D721Med (cell line): Measurements from ENCODE around the gene CNTF.

Experiments
- DNase-seq: peaks from one replicate; pipeline ENCODE4 v3.0.0; 2011; ENCODE audit warnings: low spot score; ENCODE audit not compliant: insufficient read length
- FAIRE-seq: peaks from 2 replicates; lab custom pipeline; 2011; peaks lifted over from hg19 to GRCh38; lab: Jason Lieb, UNC
- TF ChIP-seq, protein P1 (sequence below): IDR thresholded peaks from 2 replicates; pipeline ENCODE4 v1.5.1; 2012; ENCODE audit warnings: mild to moderate bottlenecking, control low read depth; ENCODE audit not compliant: insufficient read depth; ENCODE audit errors: missing control alignments

CNTF gene

DNA sequence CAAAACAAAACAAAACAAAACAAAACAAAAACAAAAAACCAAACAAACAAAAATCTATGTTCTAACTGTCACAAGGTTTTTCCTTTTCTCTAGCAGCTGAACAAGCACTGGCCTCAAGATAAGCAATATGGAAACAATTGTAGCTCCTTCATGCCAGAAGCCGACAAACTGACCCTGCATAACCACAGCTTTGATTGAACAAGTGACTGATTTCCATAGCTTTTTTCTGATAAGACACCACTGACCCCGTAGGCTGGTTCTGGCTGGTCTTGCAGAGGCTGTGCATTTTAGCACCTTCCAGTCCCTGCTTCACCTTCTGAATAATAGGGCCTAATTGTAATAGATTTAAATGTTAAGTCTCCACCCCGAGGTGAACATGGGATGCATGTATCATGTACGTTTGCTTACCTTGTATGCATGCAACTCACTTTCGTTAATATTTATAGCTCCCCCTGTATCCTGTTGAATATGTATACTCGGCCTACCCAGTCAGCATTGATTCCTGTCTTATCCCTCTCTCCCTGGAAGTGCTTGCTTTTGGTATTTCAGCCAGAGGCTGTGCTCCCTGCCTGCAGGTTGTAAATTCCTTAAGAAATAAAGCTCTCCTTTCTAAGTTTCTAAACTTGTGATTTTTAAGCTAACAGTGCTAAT is 49.6 kb downstream of the CNTF start:
- TF ChIP-seq, protein P1, sequence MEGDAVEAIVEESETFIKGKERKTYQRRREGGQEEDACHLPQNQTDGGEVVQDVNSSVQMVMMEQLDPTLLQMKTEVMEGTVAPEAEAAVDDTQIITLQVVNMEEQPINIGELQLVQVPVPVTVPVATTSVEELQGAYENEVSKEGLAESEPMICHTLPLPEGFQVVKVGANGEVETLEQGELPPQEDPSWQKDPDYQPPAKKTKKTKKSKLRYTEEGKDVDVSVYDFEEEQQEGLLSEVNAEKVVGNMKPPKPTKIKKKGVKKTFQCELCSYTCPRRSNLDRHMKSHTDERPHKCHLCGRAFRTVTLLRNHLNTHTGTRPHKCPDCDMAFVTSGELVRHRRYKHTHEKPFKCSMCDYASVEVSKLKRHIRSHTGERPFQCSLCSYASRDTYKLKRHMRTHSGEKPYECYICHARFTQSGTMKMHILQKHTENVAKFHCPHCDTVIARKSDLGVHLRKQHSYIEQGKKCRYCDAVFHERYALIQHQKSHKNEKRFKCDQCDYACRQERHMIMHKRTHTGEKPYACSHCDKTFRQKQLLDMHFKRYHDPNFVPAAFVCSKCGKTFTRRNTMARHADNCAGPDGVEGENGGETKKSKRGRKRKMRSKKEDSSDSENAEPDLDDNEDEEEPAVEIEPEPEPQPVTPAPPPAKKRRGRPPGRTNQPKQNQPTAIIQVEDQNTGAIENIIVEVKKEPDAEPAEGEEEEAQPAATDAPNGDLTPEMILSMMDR = no peak
- FAIRE-seq = no peak
- no peak for DNase-seq

DNA sequence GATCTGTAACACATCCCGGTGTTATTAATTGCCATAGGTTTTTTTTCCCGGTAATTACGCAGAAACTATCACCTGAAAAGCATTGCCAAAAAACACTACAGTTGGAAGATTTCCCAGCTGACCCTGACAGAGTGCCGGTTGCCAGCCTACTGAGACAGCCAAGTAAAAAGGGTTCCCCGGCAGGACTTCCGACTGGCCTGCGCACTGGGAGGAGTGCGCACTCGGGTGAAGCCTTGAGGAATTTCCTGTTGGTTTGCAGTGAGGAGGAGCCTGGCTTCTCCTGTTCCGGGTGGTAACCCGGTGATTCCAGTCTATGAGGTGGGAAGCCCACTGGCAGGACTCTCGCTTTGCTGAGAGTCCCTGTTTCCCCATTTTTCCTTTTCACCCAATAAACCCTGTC is 52.1 kb downstream of the CNTF start:
- DNase-seq (no peak), FAIRE-seq (no peak)
- TF ChIP-seq, protein P1 = no peak
